ENCODE results near the gene CANT1. TPM values are rescaled to one million over a fixed set of nuclear protein-coding genes. Genes with fewer than 3 reads are reported as not detected.
A peak's percentile ranks its signal among the peaks of the same experiment; 100 is the strongest.

CANT1 gene
- total RNA-seq, 1 experiment from 2014 or later: 33.0 TPM

DNA sequence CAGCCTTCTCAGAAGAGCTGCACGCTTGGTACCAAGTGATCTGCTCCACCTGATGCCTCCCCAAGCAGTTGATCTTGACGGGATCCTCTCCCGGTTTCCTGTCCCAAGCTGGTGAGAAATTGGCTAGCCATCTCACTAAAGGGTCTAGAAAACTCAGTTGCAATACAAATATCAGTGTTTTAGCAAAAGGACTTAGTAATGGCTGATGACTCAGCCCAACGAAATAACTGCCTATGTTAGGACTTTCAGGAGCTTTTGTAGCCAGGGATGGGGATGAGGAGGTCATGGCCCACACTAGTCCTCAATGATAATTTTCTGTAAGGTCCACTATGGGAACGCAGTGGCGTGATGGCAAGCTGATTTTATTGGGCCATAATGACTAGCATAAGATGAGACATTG, 41.7 kb upstream of the CANT1 start:
- no peak overlapping the region for H3K4me2 ChIP-seq (ENCODE audit: insufficient read depth, insufficient read length, low read length)
- H3K79me2 ChIP-seq (ENCODE audit: insufficient read depth, low read length): no peaks in the 10 kb centered on the region
- peak overlapping the region in 1 of 3 experiments; percentile 53; a peak in 1 of 7 replicates for H3K27ac Mint-ChIP-seq
- H4K8ac ChIP-seq (replicated peaks; ENCODE audit: insufficient read length, low read depth, low read length): no peak overlapping the region
- H3K18ac ChIP-seq (ENCODE audit: insufficient read length, low read depth, low read length): no peak overlapping the region
- no peak overlapping the region for H2BK12ac ChIP-seq (ENCODE audit: insufficient read length, low read depth, low read length)
- DNase-seq: no peak
- no peaks in the 10 kb centered on the region; a peak in 1 of 4 replicates for H3K4me1 Mint-ChIP-seq
- no peak overlapping the region for H2BK120ac ChIP-seq (ENCODE audit: low read depth, low read length, poor library complexity, severe bottlenecking)
- H3K4me3 Mint-ChIP-seq: no peak overlapping the region
- H3K27me3 Mint-ChIP-seq (ENCODE audit: low read depth): peaks cover 63% of the 10 kb centered on the region
- no peaks in the 10 kb centered on the region for H4K20me1 ChIP-seq (ENCODE audit: control insufficient read depth, insufficient read depth, insufficient read length)
- H2BK20ac ChIP-seq (ENCODE audit: low read depth, low read length, poor library complexity, severe bottlenecking): no peak overlapping the region
- H3T11ph ChIP-seq (ENCODE audit: low read length): no peak overlapping the region
- no peak for TF ChIP-seq CTCF (conservative IDR thresholded peaks at IDR 0.05)
- no peak overlapping the region for H3K14ac ChIP-seq (ENCODE audit: insufficient read depth, low read length)
- H4K5ac ChIP-seq (ENCODE audit: insufficient read length, low read depth, low read length): no peak overlapping the region
- H3K79me1 ChIP-seq (ENCODE audit: insufficient read depth, low read depth, low read length, poor library complexity, severe bottlenecking): no peaks in the 10 kb centered on the region
- no peak overlapping the region for H2BK15ac ChIP-seq (ENCODE audit: low read depth, low read length)
- H3K56ac ChIP-seq (ENCODE audit: insufficient read length, low read depth, low read length): no peak overlapping the region
- no peak overlapping the region for H3K27ac ChIP-seq (ENCODE audit: insufficient read length, low read depth, low read length)
- no peak overlapping the region for H3K9ac ChIP-seq (ENCODE audit: extremely low read depth, insufficient read length, low read length)
- no peak overlapping the region for H3K4ac ChIP-seq (ENCODE audit: low read depth, low read length)
- H3K4me1 ChIP-seq (ENCODE audit: insufficient read depth, low read length): no peaks in the 10 kb centered on the region
- H3K23me2 ChIP-seq (ENCODE audit: insufficient read length, low read depth, low read length, poor library complexity, severe bottlenecking): no peaks in the 10 kb centered on the region
- peaks cover 29 to 30% of the 10 kb centered on the region in 2 experiments for H3K9me3 Mint-ChIP-seq
- no peak overlapping the region for H2AFZ ChIP-seq (ENCODE audit: low read length)
- H3K27me3 ChIP-seq (ENCODE audit: insufficient read depth, low read length): no peaks in the 10 kb centered on the region
- H3K9me3 ChIP-seq (ENCODE audit: control insufficient read depth, low read depth, low read length): no peaks in the 10 kb centered on the region
- WGBS (ENCODE audit: extremely low coverage, insufficient read length, low lambda C conversion rate): no CpG with 5 or more reads among the region's 6 CpGs
- peaks cover 0 to 4% (median 3%) of the 10 kb centered on the region in 3 experiments; a peak in 2 of 7 replicates for H3K36me3 Mint-ChIP-seq (ENCODE audit: insufficient read depth in 1 of 3, low read depth in 3 of 3)
- no peak overlapping the region for H4K91ac ChIP-seq (ENCODE audit: insufficient read length, low read depth, low read length)
- no peak overlapping the region for H2BK5ac ChIP-seq (ENCODE audit: insufficient read length, low read length)
- no peak overlapping the region for H2AK5ac ChIP-seq (ENCODE audit: insufficient read length, low read length)
- no peak overlapping the region for H3K23ac ChIP-seq (ENCODE audit: insufficient read length, low read depth, low read length)
